ENCODE measurements around the gene TRIM65. TPM values are rescaled to one million over a fixed set of nuclear protein-coding genes. Genes with fewer than 3 reads are reported as not detected.

Gene TRIM65
- total RNA-seq, 1 donor from 2014 or later = 10.2 TPM

DNA sequence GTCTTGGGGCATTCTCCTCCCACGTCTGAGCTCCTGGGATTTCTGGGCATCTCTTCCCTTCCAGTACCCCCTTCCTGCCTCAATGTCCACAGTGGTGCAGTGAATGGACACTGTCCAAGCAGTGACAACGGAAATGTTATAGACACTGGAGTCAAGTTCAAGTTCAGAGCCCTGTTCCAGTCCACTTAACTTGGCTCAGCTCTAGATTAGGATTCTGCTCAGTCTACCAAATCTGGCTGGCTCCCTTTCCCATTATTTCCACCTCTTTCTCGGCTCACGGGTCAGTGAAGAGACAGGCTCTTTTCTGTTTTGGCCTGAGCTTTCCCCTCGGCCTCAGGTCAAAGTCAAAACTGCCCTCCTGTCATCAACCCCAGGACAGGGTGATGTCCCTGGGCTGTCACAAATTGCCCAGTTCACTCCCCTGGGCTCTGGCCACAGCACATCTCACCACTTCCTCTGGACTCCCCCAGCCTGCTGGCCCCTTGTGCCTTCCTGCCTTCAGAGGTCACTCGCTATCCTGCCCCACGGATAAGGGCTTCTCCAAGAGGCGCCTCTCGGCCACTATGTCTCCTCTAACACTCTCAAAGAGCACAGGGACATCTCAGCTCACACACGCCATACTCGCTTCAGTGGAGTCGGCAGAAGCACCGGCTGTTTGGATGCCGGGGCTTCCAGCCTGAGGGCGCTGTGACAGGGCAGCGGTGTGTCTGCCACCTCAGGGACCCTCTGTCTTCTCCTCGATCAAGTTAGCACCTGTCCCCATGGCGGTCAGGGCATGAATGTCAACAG is 25.6 kb upstream of the TRIM65 start:
- Histone ChIP-seq H3K4me3 (no peak overlapping the region), H3K9me3 (replicated peaks) (no peaks in the 10 kb centered on the region), H3K27ac (replicated peaks) (no peak overlapping the region), H3K36me3 (peaks cover 32% of the 10 kb centered on the region), H3K27me3 (ENCODE audit: low read depth) (no peaks in the 10 kb centered on the region), H3K4me1 (peaks cover 2% of the 10 kb centered on the region)
- no peak for DNase-seq
- intact Hi-C loops (cut with micrococcal nuclease) = no loop called here
- TF ChIP-seq, protein P1, sequence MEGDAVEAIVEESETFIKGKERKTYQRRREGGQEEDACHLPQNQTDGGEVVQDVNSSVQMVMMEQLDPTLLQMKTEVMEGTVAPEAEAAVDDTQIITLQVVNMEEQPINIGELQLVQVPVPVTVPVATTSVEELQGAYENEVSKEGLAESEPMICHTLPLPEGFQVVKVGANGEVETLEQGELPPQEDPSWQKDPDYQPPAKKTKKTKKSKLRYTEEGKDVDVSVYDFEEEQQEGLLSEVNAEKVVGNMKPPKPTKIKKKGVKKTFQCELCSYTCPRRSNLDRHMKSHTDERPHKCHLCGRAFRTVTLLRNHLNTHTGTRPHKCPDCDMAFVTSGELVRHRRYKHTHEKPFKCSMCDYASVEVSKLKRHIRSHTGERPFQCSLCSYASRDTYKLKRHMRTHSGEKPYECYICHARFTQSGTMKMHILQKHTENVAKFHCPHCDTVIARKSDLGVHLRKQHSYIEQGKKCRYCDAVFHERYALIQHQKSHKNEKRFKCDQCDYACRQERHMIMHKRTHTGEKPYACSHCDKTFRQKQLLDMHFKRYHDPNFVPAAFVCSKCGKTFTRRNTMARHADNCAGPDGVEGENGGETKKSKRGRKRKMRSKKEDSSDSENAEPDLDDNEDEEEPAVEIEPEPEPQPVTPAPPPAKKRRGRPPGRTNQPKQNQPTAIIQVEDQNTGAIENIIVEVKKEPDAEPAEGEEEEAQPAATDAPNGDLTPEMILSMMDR (IDR thresholded peaks at IDR 0.05; ENCODE audit: borderline replicate concordance) = no peak

DNA sequence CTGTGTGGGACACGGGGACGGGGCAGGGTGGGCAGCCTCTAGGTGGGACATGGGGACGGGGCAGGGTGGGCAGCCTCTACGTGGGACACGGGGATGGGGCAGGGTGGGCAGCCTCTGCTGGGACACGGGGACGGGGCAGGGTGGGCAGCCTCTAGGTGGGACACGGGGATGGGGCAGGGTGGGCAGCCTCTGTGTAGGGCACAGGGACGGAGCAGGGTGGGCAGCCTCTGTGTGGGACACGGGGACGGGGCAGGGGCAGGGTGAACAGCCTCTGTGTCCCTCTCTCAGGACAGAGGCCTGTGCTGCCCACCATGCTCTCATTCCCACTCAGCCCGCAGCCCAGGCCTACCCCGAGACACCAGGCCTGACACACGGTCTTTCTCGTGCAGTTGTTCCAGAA is 24.8 kb upstream of the TRIM65 start:
- Histone ChIP-seq H3K27ac (replicated peaks) (no peak overlapping the region), H3K27me3 (ENCODE audit: low read depth) (no peaks in the 10 kb centered on the region), H3K9me3 (replicated peaks) (no peaks in the 10 kb centered on the region), H3K4me3 (no peak overlapping the region), H3K36me3 (peaks cover 34% of the 10 kb centered on the region), H3K4me1 (no peaks in the 10 kb centered on the region)
- intact Hi-C loops (cut with micrococcal nuclease) = no loop called here
- no peak for DNase-seq
- TF ChIP-seq, protein P1 (IDR thresholded peaks at IDR 0.05; ENCODE audit: borderline replicate concordance) = no peak

DNA sequence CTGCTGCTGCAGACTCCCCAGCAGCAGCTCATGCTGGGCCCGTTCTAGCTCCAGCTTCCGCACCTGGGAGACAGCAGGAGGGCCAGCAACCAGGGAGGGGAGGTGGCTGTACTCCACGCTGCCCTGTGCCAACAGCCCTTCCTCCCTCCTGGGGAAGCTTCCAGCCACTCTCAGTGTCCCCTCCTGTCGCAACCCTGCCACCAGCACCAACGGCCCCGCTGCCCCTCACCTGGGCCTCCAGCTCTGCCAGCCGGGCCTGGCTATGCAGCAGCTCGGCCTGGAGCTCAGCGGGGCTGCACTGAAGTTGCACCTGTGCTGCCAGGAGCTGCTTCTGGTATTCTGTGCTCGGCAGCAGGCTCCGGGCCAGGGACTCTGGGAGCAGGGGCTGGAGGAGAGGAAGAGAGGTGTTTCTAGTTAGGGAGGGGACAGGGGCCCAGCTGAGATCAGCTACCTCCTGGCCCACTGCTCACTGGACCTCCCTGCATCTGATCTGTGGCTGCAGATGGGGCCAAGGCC is 23.4 kb upstream of the TRIM65 start:
- intact Hi-C loops (cut with micrococcal nuclease) = no loop called here
- no peak overlapping the region for H3K4me3 ChIP-seq
- DNase-seq = no peak
- peaks cover 19% of the 10 kb centered on the region for H3K36me3 ChIP-seq
- H3K27me3 ChIP-seq (ENCODE audit: low read depth) = no peaks in the 10 kb centered on the region
- no peaks in the 10 kb centered on the region for H3K9me3 ChIP-seq (replicated peaks)
- H3K4me1 ChIP-seq = no peaks in the 10 kb centered on the region
- TF ChIP-seq, protein P1 (IDR thresholded peaks at IDR 0.05; ENCODE audit: borderline replicate concordance) = no peak
- no peak overlapping the region for H3K27ac ChIP-seq (replicated peaks)

DNA sequence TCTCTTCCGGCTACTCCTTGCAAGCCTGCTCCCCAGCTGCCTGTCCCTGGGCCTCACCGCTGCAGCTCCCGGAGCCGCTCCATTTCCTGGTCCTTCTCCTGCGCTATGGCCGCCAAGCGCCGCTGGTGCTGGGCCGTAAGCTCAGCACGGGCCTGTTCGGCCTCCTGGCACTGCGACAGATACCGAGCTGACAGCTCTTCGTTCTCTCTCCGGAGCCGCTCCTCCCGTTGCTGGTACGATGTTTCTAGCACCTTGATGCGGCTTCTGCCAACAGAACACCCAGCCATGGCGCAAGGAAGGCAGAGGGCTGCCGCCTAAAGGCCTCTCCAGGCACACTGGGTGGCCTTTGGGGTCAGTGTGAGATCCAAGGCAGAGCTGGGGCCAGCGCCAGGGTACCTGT is 22.9 kb upstream of the TRIM65 start:
- intact Hi-C loops (cut with micrococcal nuclease) = no loop called here
- DNase-seq = no peak

DNA sequence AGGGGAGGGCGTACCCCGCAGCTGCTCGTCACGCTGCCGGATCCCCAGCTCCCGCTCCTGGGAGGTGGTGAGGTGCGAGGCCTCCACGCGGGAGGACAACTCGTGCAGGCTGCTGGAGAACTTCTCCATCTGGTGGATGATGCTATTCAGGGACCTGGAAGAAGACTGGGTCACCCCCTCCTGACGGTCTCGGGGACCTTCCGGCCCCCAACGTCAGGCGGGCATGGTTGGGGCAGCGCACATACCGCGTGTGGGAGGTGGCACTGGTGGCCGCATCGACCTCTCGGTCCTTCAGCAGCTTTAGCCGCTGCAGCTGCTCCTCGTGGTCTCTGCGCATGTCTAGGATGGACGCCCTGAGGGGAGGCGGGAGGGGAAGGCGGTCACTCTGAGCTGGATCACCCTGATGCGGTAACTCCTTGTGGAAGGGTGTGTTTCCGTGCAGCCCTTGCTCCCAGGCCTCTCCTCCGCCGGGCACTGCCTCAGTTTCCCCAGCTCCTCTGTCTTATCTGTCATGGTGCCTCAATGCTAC is 21.2 kb upstream of the TRIM65 start:
- H3K4me3 ChIP-seq = no peak overlapping the region
- no peak for DNase-seq
- no peaks in the 10 kb centered on the region for H3K9me3 ChIP-seq (replicated peaks)
- TF ChIP-seq, protein P1 (IDR thresholded peaks at IDR 0.05; ENCODE audit: borderline replicate concordance) = no peak
- H3K36me3 ChIP-seq = peaks cover 30% of the 10 kb centered on the region
- intact Hi-C loops (cut with micrococcal nuclease) = no loop called here
- no peak overlapping the region for H3K27ac ChIP-seq (replicated peaks)
- H3K4me1 ChIP-seq = no peaks in the 10 kb centered on the region
- H3K27me3 ChIP-seq (ENCODE audit: low read depth) = no peaks in the 10 kb centered on the region

More for the DNA sequence above, 22.9 kb upstream of the TRIM65 start:
- Histone ChIP-seq H3K4me1 (no peaks in the 10 kb centered on the region), H3K4me3 (no peak overlapping the region), H3K9me3 (replicated peaks) (no peaks in the 10 kb centered on the region), H3K27ac (replicated peaks) (no peak overlapping the region), H3K36me3 (peaks cover 18% of the 10 kb centered on the region), H3K27me3 (ENCODE audit: low read depth) (no peaks in the 10 kb centered on the region)
- TF ChIP-seq, protein P1 (IDR thresholded peaks at IDR 0.05; ENCODE audit: borderline replicate concordance) = no peak

Data from left ventricle myocardium inferior (tissue), 1 donor.